HepG2 (cell line): ENCODE measurements around the gene M1AP. TPM values are rescaled to one million over a fixed set of nuclear protein-coding genes. Genes with fewer than 3 reads are reported as not detected.

Experiments used
- CBX1 ChIP-seq: IDR thresholded peaks from one replicate; pipeline ENCODE4 v1.6.1; 2016; ENCODE audit warnings: antibody characterized with exemption, low read depth
- DPF2 ChIP-seq: sonication (generic); formaldehyde crosslinking; IDR thresholded peaks from 2 replicates; pipeline ENCODE4 v1.4.0; 2020; ENCODE audit warnings: mild to moderate bottlenecking, low read depth, missing genetic modification reagents, borderline replicate concordance
- DR1 ChIP-seq: sonication (generic); formaldehyde crosslinking; IDR thresholded peaks from 2 replicates; pipeline ENCODE4 v1.8.0; 2021; ENCODE audit warnings: mild to moderate bottlenecking, missing genetic modification reagents, inconsistent platforms
- ERF ChIP-seq: IDR thresholded peaks from 2 replicates; pipeline ENCODE4 v1.6.1; 2018; ENCODE audit warnings: missing biosample characterization, missing genetic modification reagents
- FOXO4 ChIP-seq: sonication (generic); formaldehyde crosslinking; conservative IDR thresholded peaks from 2 replicates; pipeline ENCODE4 v1.8.1; 2023; ENCODE audit warnings: missing genetic modification reagents
- GPN1 ChIP-seq: sonication (generic); formaldehyde crosslinking; IDR thresholded peaks from 2 replicates; pipeline ENCODE4 v1.5.1; 2020; ENCODE audit warnings: missing genetic modification reagents, borderline replicate concordance
- HCFC1 ChIP-seq: fragments of 150-350 bp; IDR thresholded peaks from 2 replicates; pipeline ENCODE4 v1.6.1; 2014; ENCODE audit warnings: low read depth, low read length
- PHB2 ChIP-seq: fragments of 450-650 bp; IDR thresholded peaks from 2 replicates; pipeline ENCODE4 v1.6.1; 2018; ENCODE audit not compliant: partially characterized antibody
- POLR2G ChIP-seq: fragments of 200-400 bp; formaldehyde crosslinking; IDR thresholded peaks from 2 replicates; pipeline ENCODE4 v1.6.1; 2018; ENCODE audit warnings: mild to moderate bottlenecking, low read depth, low read length, moderate library complexity
- SP4 ChIP-seq: sonication (generic); formaldehyde crosslinking; IDR thresholded peaks from 2 replicates; pipeline ENCODE4 v1.8.1; 2023; ENCODE audit warnings: mild to moderate bottlenecking, missing genetic modification reagents
- TIGD3 ChIP-seq: sonication (generic); formaldehyde crosslinking; IDR thresholded peaks from 2 replicates; pipeline ENCODE4 v1.5.1; 2020; ENCODE audit warnings: mild to moderate bottlenecking, missing genetic modification reagents, borderline replicate concordance
- ZC3H4 ChIP-seq: sonication (generic); formaldehyde crosslinking; IDR thresholded peaks from 2 replicates; pipeline ENCODE4 v1.4.0; 2020; ENCODE audit warnings: missing genetic modification reagents, borderline replicate concordance
- ZNF263 ChIP-seq: sonication (generic); formaldehyde crosslinking; IDR thresholded peaks from 2 replicates; pipeline ENCODE4 v1.4.0; 2020; ENCODE audit warnings: missing genetic modification reagents
- ZNF280D ChIP-seq: sonication (generic); formaldehyde crosslinking; IDR thresholded peaks from 2 replicates; pipeline ENCODE4 v1.5.1; 2020; ENCODE audit warnings: mild to moderate bottlenecking, missing genetic modification reagents
- ZNF513 ChIP-seq: sonication (generic); formaldehyde crosslinking; conservative IDR thresholded peaks from 2 replicates; pipeline ENCODE4 v1.5.0; 2020; ENCODE audit warnings: missing genetic modification reagents
- ZNF543 ChIP-seq: sonication (generic); formaldehyde crosslinking; IDR thresholded peaks from 2 replicates; pipeline ENCODE4 v1.4.0; 2020; ENCODE audit warnings: mild to moderate bottlenecking, missing genetic modification reagents
- ZNF564 ChIP-seq: sonication (generic); formaldehyde crosslinking; IDR thresholded peaks from 2 replicates; pipeline ENCODE4 v1.8.1; 2023; ENCODE audit warnings: mild to moderate bottlenecking, missing genetic modification reagents
- ZNF770 ChIP-seq: sonication (generic); formaldehyde crosslinking; IDR thresholded peaks from 2 replicates; pipeline ENCODE4 v1.5.0; 2020; ENCODE audit warnings: mild to moderate bottlenecking, missing genetic modification reagents
- ZNF841 ChIP-seq: sonication (generic); formaldehyde crosslinking; IDR thresholded peaks from 2 replicates; pipeline ENCODE4 v1.8.1; 2023; ENCODE audit warnings: missing genetic modification reagents, borderline replicate concordance
- polyA plus RNA-seq, 8 experiments: library from polyadenylated mRNA; depleted of rRNA in 3 of 8; stranded (reverse) in 7 of 8; unstranded in 1 of 8; fragments of >200 nt; fragmentation: Illumina TruSeq in 4 of 8; extraction: Trizol in 4 of 8; gene quantifications; 2 replicates each; pipeline versions ENCODE4 v1.2.1 to v1.2.3, GENCODE V29; 2011 to 2016; ENCODE audit warnings: low read depth in 4 of 8, missing spikeins in 1 of 8, mixed read lengths in 1 of 8; ENCODE audit not compliant: insufficient read depth in 1 of 8
- total RNA-seq, 5 experiments: library from RNA; depleted of rRNA; stranded (reverse); fragments of >200 nt; fragmentation: Illumina TruSeq; extraction: Trizol; gene quantifications; 2 replicates each; pipeline ENCODE4 v1.2.3, GENCODE V29; 2016; ENCODE audit warnings: low read depth in 1 of 5

Gene M1AP
- total and polyA plus RNA-seq, 2 of the 13 experiments (the other 11 are each of a cell fraction or from before 2014, with no cell fraction given): not detected

- TF ChIP-seq ZNF280D (CRISPR knock-in tag): peak; percentile 50
- peak; percentile 16 for TF ChIP-seq CBX1
- no peak for TF ChIP-seq FOXO4 (CRISPR knock-in tag)
- TF ChIP-seq ZNF513 (CRISPR knock-in tag): peak; percentile 89; the same call in 1 of the 2 replicates
- no peak for TF ChIP-seq ZNF841
- TF ChIP-seq ZNF263: peak; percentile 56
- peak; percentile 99 for TF ChIP-seq ZNF543 (CRISPR knock-in tag)
- TF ChIP-seq PHB2: no peak
- TF ChIP-seq ERF (CRISPR knock-in tag): peak; percentile 91
- TF ChIP-seq DPF2: 0 out of 2 replicates have a peak, but pooled peaks have one; percentile 33
- peak; percentile 89 for TF ChIP-seq DR1 (CRISPR knock-in tag)
- TF ChIP-seq GPN1 (CRISPR knock-in tag): peak; percentile 24; the same call in 1 of the 2 replicates
- TF ChIP-seq TIGD3 (CRISPR knock-in tag): no peak
- TF ChIP-seq POLR2G: peak; percentile 98
- peak; percentile 14; the same call in 1 of the 2 replicates for TF ChIP-seq ZNF770 (CRISPR knock-in tag)
- TF ChIP-seq ZC3H4 (CRISPR knock-in tag): 0 out of 2 replicates have a peak, but pooled peaks have one; percentile 3
- TF ChIP-seq ZNF564: peak; percentile 94
- TF ChIP-seq HCFC1: peak; percentile 96
- peak; percentile 88 for TF ChIP-seq SP4 (CRISPR knock-in tag)
Observed at GRCh38 chr2:74529357-74530238, 118.5 kb downstream of the M1AP start, which contains the start of the genes AUP1 and HTRA2 (continued).
